Measurements from ENCODE around the gene DVL2. TPM values are rescaled to one million over a fixed set of nuclear protein-coding genes. Genes with fewer than 3 reads are reported as not detected.

DVL2 gene
- total and polyA plus RNA-seq, 2 donors (not counting 3 experiments of a cell fraction or from before 2014, with no cell fraction given) = 17.2 to 55.9 TPM

DNA sequence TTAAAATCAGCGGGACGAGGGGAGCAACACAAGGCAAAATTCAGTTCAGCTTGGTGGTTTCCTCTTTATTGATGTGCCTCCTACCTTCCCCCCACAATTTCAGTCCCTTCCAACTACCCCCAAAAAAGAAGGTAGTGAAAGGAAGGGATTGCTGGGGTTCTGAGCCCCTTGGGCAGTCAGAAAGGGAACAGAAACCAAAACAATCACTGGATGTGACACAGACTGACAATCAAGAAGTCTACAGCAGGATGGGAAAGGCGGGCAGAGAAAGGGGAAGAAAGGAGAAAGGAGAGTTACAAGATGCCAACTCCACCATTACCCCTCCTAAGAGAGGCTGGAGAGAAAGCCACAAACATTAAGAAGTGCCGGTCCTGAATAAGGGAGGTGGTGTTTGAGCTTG lies 6.1 kb upstream of the DVL2 start:
- BruUV-seq (replicated peaks) = no TSS peak
- H3K79me2 ChIP-seq (ENCODE audit: control insufficient read depth, insufficient read depth, low read length) = peaks cover 53% of the 10 kb centered on the region
- no peaks in the 10 kb centered on the region for H4K20me1 ChIP-seq (replicated peaks; ENCODE audit: control insufficient read depth, extremely low read depth, insufficient read depth, low read length)
- TF ChIP-seq GATA2 (IDR thresholded peaks at IDR 0.05; ENCODE audit: insufficient read depth, insufficient read length, low read depth, low read length) (no peak), MYC (IDR thresholded peaks at IDR 0.05; ENCODE audit: low read depth, low read length) (no peak), EZH2 (IDR thresholded peaks at IDR 0.05; ENCODE audit: borderline replicate concordance, low read depth, low read length, severe bottlenecking) (no peak), POLR2AphosphoS5 (IDR thresholded peaks at IDR 0.05; ENCODE audit: insufficient read depth, low read depth, low read length) (no peak), JUN (IDR thresholded peaks at IDR 0.05; ENCODE audit: borderline replicate concordance, insufficient read depth, insufficient read length, low read depth) (no peak), POLR2A (IDR thresholded peaks at IDR 0.05; ENCODE audit: low read depth, low read length) (no peak), FOS (IDR thresholded peaks at IDR 0.05; ENCODE audit: borderline replicate concordance, insufficient read depth, low read length) (no peak)
- TF ChIP-seq, protein P1, sequence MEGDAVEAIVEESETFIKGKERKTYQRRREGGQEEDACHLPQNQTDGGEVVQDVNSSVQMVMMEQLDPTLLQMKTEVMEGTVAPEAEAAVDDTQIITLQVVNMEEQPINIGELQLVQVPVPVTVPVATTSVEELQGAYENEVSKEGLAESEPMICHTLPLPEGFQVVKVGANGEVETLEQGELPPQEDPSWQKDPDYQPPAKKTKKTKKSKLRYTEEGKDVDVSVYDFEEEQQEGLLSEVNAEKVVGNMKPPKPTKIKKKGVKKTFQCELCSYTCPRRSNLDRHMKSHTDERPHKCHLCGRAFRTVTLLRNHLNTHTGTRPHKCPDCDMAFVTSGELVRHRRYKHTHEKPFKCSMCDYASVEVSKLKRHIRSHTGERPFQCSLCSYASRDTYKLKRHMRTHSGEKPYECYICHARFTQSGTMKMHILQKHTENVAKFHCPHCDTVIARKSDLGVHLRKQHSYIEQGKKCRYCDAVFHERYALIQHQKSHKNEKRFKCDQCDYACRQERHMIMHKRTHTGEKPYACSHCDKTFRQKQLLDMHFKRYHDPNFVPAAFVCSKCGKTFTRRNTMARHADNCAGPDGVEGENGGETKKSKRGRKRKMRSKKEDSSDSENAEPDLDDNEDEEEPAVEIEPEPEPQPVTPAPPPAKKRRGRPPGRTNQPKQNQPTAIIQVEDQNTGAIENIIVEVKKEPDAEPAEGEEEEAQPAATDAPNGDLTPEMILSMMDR (IDR thresholded peaks at IDR 0.05; ENCODE audit: extremely low read depth in 1 of 2, insufficient read depth in 1 of 2, low read depth in 1 of 2, low read length in 2 of 2) = no peak
- TF ChIP-seq, protein P2, sequence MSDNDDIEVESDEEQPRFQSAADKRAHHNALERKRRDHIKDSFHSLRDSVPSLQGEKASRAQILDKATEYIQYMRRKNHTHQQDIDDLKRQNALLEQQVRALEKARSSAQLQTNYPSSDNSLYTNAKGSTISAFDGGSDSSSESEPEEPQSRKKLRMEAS (IDR thresholded peaks at IDR 0.05; ENCODE audit: insufficient read depth, insufficient read length) = no peak
- dilution Hi-C loops (cut with MboI; ENCODE audit: extremely low pct_ligation_motif_present, low sequenced_read_pairs) (no loop called here), intact Hi-C loops (cut with micrococcal nuclease) (no loop called here)
- ChIA-PET POLR2A (no interaction called here), CTCF (interaction anchor here (1.0 to 3.4 kb wide), 3 partner anchors 20 to 194 kb away, joined by 3 to 24 read pairs (median 9); partner anchors contain the start of genes ACADVL and DLG4)
- no peaks in the 10 kb centered on the region for H3K9me1 ChIP-seq (replicated peaks; ENCODE audit: control insufficient read depth, extremely low read depth, insufficient read depth, low read length)
- DNase-seq (ENCODE audit: low read depth, low spot score) = no peak
- no peak for FAIRE-seq
- no peak overlapping the region for H3K4me3 ChIP-seq (replicated peaks in 1 of 3; ENCODE audit: insufficient read depth in 1 of 3, low read depth in 1 of 3, low read length in 3 of 3)
- no peak overlapping the region for H3K27ac ChIP-seq (ENCODE audit: insufficient read depth, low read depth, low read length)
- no peaks in the 10 kb centered on the region for H3K27me3 ChIP-seq (ENCODE audit: control insufficient read depth in 2 of 2, insufficient read depth in 2 of 2, low read length in 2 of 2)
- no peak overlapping the region for H2AFZ ChIP-seq (ENCODE audit: low read depth, low read length)
- peaks cover 31% of the 10 kb centered on the region for H3K4me1 ChIP-seq (ENCODE audit: control insufficient read depth, extremely low read depth, insufficient read depth, low read length)
- H3K9ac ChIP-seq (replicated peaks; ENCODE audit: extremely low read depth, insufficient read depth, low read length) = no peak overlapping the region
- no peaks in the 10 kb centered on the region for H3K9me3 ChIP-seq (replicated peaks; ENCODE audit: control insufficient read depth, insufficient read depth, low read length)
- peaks cover 16 to 23% of the 10 kb centered on the region in 2 experiments for H3K36me3 ChIP-seq (ENCODE audit: control insufficient read depth in 2 of 2, extremely low read depth in 1 of 2, insufficient read depth in 2 of 2, low read length in 2 of 2)
- H3K4me2 ChIP-seq (ENCODE audit: insufficient read depth, low read length) = peak overlapping the region; percentile 83

Measured in endothelial cell of umbilical vein (primary cell).